HepG2 (cell line): ENCODE results near the gene SLC48A1. TPM values are rescaled to one million over a fixed set of nuclear protein-coding genes. Genes with fewer than 3 reads are reported as not detected.

Experiments used
- ARNT2 ChIP-seq: sonication (generic); formaldehyde crosslinking; IDR thresholded peaks from 2 replicates; pipeline ENCODE4 v1.8.0; 2022; ENCODE audit warnings: mild to moderate bottlenecking, low read depth, missing genetic modification reagents, moderate library complexity
- BORCS8-MEF2B ChIP-seq: sonication (generic); formaldehyde crosslinking; IDR thresholded peaks from 2 replicates; pipeline ENCODE4 v1.8.0; 2022; ENCODE audit warnings: mild to moderate bottlenecking, missing genetic modification reagents
- CSRNP1 ChIP-seq: sonication (generic); formaldehyde crosslinking; IDR thresholded peaks from 2 replicates; pipeline ENCODE4 v1.8.1; 2023; ENCODE audit warnings: mild to moderate bottlenecking, missing genetic modification reagents
- E2F1 ChIP-seq: sonication (generic); formaldehyde crosslinking; IDR thresholded peaks from 2 replicates; pipeline ENCODE4 v1.5.0; 2020; ENCODE audit warnings: missing genetic modification reagents
- FOXJ3 ChIP-seq: sonication (generic); formaldehyde crosslinking; IDR thresholded peaks from 2 replicates; pipeline ENCODE4 v1.4.0; 2020; ENCODE audit warnings: missing genetic modification reagents, mild to moderate bottlenecking, borderline replicate concordance
- GZF1 ChIP-seq: sonication (generic); formaldehyde crosslinking; IDR thresholded peaks from 2 replicates; pipeline ENCODE4 v1.5.1; 2020; ENCODE audit warnings: mild to moderate bottlenecking, missing genetic modification reagents
- MAF1 ChIP-seq: sonication (generic); formaldehyde crosslinking; IDR thresholded peaks from 2 replicates; pipeline ENCODE4 v1.5.0; 2020; ENCODE audit warnings: missing genetic modification reagents, borderline replicate concordance
- NONO ChIP-seq, 2 experiments: fragments of 450-650 bp in 1 of 2; sonication (generic) in 1 of 2; formaldehyde crosslinking in 1 of 2; IDR thresholded peaks in 1 of 2; conservative IDR thresholded peaks in 1 of 2; 2 replicates each; pipeline versions ENCODE4 v1.6.1 to v1.8.0; 2017 to 2022; ENCODE audit warnings: mild to moderate bottlenecking in 1 of 2, missing genetic modification reagents in 1 of 2, moderate library complexity in 1 of 2
- SOX6 ChIP-seq, 2 experiments: fragments of 450-650 bp in 1 of 2; sonication (generic) in 1 of 2; formaldehyde crosslinking in 1 of 2; IDR thresholded peaks; 2 replicates each; pipeline versions ENCODE4 v1.4.0 to v1.6.1; 2017 to 2020; ENCODE audit warnings: antibody characterized with exemption in 1 of 2, mild to moderate bottlenecking in 1 of 2, missing genetic modification reagents in 1 of 2
- TBP ChIP-seq: sonication (generic); formaldehyde crosslinking; IDR thresholded peaks from 2 replicates; pipeline ENCODE4 v1.5.0; 2020; ENCODE audit warnings: missing genetic modification reagents
- polyA plus RNA-seq, 8 experiments: library from polyadenylated mRNA; depleted of rRNA in 3 of 8; stranded (reverse) in 7 of 8; unstranded in 1 of 8; fragments of >200 nt; fragmentation: Illumina TruSeq in 4 of 8; extraction: Trizol in 4 of 8; gene quantifications; 2 replicates each; pipeline versions ENCODE4 v1.2.1 to v1.2.3, GENCODE V29; 2011 to 2016; ENCODE audit warnings: low read depth in 4 of 8, missing spikeins in 1 of 8, mixed read lengths in 1 of 8; ENCODE audit not compliant: insufficient read depth in 1 of 8
- total RNA-seq, 5 experiments: library from RNA; depleted of rRNA; stranded (reverse); fragments of >200 nt; fragmentation: Illumina TruSeq; extraction: Trizol; gene quantifications; 2 replicates each; pipeline ENCODE4 v1.2.3, GENCODE V29; 2016; ENCODE audit warnings: low read depth in 1 of 5
- TF ChIP-seq, protein P1 (sequence below): sonication (generic); formaldehyde crosslinking; IDR thresholded peaks from 2 replicates; pipeline ENCODE4 v1.5.1; 2020; ENCODE audit warnings: mild to moderate bottlenecking, moderate library complexity, missing genetic modification reagents
- TF ChIP-seq, protein P2 (sequence below): sonication (generic); formaldehyde crosslinking; IDR thresholded peaks from one replicate; pipeline ENCODE4 v1.5.1; 2020; ENCODE audit warnings: mild to moderate bottlenecking, missing genetic modification reagents; ENCODE audit errors: not compliant biosample characterization
- TF ChIP-seq, protein P3 (sequence below): sonication (generic); formaldehyde crosslinking; IDR thresholded peaks from 2 replicates; pipeline ENCODE4 v1.4.0; 2020; ENCODE audit warnings: missing genetic modification reagents, borderline replicate concordance

The SLC48A1 gene
- total and polyA plus RNA-seq, 2 of the 13 experiments (the other 11 are each of a cell fraction or from before 2014, with no cell fraction given) = 2.2 to 3.7 TPM

DNA sequence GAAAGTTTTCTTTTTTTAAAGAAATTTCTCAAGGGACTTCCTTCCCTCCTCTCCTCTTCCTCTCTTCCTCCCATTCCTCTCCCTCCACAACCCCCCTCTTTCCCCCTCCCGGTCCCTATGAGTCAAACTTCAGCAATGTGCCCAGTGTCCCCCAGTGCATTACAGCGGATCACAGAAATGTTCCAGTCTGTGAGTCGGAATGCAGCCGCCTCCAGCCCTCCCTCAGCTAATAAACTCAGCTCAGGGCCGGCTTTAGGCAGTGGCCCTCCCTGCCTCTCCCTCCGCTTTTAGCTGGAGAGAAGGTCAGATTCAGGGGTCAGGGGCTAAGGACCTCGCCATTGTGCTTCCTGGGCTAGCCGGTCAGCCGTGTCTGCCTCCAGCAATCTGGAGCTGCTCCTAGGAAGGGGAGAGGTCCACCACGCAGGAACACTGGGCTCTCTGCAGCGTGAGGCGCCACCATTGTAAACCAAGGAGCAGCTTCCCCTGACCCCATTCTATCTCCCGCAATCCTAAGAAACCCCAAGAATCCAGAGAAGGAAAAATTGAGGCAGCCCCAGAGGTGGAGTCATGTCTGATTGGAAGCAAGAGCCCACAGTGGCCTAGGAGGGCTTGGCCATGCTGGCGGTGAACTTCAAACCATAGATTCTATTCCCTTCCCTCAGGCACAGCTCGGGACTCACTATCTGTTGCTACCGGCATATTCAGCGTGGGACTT lies 47.8 kb downstream of the SLC48A1 start (continued):
- TF ChIP-seq CSRNP1 (CRISPR knock-in tag) (no peak), ARNT2 (0 out of 2 replicates have a peak, but pooled peaks have one; percentile 1), MAF1 (CRISPR knock-in tag) (no peak), BORCS8-MEF2B (CRISPR knock-in tag) (no peak), TBP (no peak), NONO (IDR thresholded peaks at IDR 0.05) (no peak), NONO (CRISPR knock-in tag; conservative IDR thresholded peaks at IDR 0.05) (peak; percentile 11; the same call in 1 of the 2 replicates), SOX6 (IDR thresholded peaks at IDR 0.05) (no peak), SOX6 (CRISPR knock-in tag; IDR thresholded peaks at IDR 0.05) (peak; percentile 9; the same call in 1 of the 2 replicates), E2F1 (no peak), FOXJ3 (CRISPR knock-in tag) (no peak), GZF1 (CRISPR knock-in tag) (0 out of 2 replicates have a peak, but pooled peaks have one; percentile 29)
- TF ChIP-seq, protein P1, sequence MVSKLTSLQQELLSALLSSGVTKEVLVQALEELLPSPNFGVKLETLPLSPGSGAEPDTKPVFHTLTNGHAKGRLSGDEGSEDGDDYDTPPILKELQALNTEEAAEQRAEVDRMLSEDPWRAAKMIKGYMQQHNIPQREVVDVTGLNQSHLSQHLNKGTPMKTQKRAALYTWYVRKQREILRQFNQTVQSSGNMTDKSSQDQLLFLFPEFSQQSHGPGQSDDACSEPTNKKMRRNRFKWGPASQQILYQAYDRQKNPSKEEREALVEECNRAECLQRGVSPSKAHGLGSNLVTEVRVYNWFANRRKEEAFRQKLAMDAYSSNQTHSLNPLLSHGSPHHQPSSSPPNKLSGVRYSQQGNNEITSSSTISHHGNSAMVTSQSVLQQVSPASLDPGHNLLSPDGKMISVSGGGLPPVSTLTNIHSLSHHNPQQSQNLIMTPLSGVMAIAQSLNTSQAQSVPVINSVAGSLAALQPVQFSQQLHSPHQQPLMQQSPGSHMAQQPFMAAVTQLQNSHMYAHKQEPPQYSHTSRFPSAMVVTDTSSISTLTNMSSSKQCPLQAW = peak; percentile 9; the same call in 1 of the 2 replicates
- TF ChIP-seq, protein P2, sequence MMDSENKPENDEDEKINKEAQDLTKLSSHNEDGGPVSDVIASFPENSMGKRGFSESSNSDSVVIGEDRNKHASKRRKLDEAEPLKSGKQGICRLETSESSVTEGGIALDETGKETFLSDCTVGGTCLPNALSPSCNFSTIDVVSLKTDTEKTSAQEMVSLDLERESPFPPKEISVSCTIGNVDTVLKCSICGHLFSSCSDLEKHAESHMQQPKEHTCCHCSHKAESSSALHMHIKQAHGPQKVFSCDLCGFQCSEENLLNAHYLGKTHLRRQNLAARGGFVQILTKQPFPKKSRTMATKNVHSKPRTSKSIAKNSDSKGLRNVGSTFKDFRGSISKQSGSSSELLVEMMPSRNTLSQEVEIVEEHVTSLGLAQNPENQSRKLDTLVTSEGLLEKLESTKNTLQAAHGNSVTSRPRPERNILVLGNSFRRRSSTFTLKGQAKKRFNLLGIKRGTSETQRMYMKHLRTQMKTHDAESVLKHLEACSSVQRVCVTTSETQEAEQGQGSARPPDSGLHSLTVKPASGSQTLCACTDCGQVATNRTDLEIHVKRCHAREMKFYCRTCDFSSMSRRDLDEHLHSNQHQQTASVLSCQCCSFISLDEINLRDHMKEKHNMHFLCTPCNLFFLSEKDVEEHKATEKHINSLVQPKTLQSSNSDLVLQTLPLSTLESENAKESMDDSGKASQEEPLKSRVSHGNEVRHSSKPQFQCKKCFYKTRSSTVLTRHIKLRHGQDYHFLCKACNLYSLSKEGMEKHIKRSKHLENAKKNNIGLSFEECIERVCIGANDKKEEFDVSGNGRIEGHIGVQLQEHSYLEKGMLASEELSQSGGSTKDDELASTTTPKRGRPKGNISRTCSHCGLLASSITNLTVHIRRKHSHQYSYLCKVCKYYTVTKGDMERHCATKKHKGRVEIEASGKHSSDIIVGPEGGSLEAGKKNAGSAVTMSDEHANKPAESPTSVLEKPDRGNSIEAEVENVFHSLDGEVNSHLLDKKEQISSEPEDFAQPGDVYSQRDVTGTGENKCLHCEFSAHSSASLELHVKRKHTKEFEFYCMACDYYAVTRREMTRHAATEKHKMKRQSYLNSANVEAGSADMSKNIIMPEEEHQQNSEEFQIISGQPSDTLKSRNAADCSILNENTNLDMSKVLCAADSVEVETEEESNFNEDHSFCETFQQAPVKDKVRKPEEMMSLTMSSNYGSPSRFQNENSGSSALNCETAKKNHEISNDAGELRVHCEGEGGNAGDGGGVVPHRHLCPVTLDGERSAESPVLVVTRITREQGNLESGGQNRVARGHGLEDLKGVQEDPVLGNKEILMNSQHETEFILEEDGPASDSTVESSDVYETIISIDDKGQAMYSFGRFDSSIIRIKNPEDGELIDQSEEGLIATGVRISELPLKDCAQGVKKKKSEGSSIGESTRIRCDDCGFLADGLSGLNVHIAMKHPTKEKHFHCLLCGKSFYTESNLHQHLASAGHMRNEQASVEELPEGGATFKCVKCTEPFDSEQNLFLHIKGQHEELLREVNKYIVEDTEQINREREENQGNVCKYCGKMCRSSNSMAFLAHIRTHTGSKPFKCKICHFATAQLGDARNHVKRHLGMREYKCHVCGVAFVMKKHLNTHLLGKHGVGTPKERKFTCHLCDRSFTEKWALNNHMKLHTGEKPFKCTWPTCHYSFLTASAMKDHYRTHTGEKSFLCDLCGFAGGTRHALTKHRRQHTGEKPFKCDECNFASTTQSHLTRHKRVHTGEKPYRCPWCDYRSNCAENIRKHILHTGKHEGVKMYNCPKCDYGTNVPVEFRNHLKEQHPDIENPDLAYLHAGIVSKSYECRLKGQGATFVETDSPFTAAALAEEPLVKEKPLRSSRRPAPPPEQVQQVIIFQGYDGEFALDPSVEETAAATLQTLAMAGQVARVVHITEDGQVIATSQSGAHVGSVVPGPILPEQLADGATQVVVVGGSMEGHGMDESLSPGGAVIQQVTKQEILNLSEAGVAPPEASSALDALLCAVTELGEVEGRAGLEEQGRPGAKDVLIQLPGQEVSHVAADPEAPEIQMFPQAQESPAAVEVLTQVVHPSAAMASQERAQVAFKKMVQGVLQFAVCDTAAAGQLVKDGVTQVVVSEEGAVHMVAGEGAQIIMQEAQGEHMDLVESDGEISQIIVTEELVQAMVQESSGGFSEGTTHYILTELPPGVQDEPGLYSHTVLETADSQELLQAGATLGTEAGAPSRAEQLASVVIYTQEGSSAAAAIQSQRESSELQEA = no peak
- TF ChIP-seq, protein P3, sequence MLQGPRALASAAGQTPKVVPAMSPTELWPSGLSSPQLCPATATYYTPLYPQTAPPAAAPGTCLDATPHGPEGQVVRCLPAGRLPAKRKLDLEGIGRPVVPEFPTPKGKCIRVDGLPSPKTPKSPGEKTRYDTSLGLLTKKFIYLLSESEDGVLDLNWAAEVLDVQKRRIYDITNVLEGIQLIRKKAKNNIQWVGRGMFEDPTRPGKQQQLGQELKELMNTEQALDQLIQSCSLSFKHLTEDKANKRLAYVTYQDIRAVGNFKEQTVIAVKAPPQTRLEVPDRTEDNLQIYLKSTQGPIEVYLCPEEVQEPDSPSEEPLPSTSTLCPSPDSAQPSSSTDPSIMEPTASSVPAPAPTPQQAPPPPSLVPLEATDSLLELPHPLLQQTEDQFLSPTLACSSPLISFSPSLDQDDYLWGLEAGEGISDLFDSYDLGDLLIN = no peak
